Stimulated activated CD8-positive, alpha-beta memory T cell treated with anti-CD3 and anti-CD28 coated beads, Interleukin-2, amount 100 ng/mL, for 1 hour (primary cell): ENCODE measurements around the gene TMEM258.

Experiments used
- DNase-seq, 2 donors: peaks; one replicate each; pipeline ENCODE4 v3.0.0-alpha.2; 2020; ENCODE audit warnings: low read depth in 2 of 2

Gene TMEM258

DNA sequence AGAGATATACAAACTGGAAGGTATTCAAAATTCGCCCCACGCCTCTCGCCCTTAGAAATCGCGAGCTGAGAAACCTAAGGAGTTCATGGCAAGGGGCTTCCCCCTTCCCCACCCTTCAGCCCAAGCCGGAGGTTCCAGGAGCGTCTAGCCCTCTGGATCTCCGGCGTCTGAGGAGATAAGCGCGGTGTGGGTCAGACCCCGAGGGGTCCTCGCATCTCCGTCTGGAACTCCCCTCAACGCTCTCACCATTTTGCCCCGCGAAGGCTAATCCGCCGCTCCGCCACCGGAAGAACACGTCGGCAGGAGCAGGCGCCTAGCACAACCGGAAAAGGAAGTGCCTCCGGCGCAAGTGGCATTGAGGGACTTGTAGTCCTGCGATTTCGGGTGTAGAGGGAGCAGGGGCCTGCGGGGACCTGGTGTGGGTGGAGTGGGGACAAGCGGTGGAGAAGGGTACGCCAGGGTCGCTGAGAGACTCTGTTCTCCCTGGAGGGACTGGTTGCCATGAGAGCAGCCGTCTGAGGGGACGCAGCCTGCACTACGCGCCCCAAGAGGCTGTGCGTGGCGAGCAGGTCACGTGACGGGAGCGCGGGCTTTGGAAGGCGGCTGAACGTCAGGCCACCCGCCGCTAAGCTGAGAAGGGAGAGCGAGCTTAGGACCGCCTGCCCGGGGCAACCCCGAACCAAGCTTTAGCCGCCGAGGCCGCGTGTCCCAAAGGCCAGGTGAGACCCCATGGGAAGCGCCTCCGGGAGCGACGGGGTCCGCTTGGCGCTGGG lies at the start of gene TMEM258, which contains the start of gene FEN1:
TSS of gene TMEM258 (minus strand) at position 290 of the 773 bp plus-strand sequence. CDS start at position 249, 41 bp downstream.
TSS of gene FEN1 (plus strand) at position 602 of the 773 bp plus-strand sequence. CDS start 2,451 bp downstream, outside the sequence.
- DNase-seq: peak; percentile 64 to 78

DNA sequence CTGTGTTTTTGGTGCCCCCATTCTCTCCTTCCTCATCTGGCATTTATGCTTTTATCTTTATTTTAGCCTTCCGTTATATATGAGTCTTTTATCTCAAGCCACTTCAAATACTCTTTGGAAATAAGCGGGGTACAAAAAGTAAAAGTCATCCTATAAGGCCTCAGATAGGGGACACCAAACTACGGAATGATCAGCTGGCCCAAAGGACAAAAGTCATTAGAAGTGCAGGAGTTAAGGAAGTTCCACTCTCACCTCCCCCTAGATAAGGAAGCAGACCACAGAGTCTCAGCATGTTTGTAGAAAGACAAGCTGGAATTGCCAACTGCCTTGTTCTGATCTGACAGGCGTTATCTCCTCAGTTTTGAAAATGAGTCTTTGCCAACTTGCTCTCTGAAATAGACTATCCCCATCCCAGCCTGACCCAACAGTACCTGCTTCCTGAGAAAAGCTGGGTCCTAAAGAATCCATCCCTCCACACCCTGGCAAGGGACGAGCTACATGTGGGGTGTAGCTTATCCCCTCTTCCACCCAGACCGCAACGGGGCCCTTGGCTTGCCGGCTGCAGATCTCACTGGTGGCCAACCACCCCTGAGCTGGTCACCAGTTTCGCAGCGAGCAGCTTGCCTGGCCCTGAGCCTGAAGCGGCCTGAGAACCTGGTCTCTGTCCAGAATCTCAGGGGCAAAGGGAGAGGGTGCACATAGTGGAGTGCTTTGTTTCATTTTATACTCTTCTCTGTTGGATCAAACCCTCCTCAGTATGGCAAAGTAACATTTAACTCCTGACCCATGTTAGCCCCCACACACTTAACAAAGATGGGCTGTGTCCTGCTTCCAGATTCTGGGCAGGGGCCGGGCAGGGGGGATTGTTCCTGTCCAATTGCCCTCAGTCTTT lies 49.5 kb upstream of the TMEM258 start:
- no peak for DNase-seq

DNA sequence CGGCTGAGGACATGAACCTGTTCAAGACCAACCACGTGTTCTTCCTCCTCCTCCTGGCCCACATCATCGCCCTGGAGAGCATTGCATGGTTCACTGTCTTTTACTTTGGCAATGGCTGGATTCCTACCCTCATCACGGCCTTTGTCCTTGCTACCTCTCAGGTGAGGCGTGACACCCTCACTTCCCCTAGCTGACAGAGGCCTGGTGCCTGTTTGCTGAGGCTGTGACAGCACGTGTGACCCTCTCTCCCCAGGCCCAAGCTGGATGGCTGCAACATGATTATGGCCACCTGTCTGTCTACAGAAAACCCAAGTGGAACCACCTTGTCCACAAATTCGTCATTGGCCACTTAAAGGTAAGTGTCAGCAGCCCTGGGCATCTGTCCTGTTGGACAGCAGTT lies 48.0 kb upstream of the TMEM258 start:
- no peak for DNase-seq

DNA sequence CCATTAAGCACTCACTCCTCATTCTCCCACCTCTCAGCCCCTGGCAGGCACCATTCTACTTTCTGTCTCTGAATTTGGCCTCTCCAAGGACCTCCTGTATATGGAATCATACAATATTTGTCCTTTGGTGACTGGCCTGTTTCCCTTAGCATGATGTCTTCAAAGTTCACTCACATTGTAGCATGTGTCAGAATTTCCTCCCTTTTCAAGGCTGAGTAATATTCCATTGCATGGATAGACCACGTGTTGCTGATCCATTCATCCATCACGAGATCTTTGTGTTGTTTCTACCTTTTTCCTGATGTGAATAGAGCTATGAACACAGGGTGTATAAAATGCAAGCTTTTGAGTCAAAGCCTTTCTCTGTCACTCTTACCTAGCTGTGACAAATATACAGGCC lies 47.3 kb upstream of the TMEM258 start:
- DNase-seq: no peak

DNA sequence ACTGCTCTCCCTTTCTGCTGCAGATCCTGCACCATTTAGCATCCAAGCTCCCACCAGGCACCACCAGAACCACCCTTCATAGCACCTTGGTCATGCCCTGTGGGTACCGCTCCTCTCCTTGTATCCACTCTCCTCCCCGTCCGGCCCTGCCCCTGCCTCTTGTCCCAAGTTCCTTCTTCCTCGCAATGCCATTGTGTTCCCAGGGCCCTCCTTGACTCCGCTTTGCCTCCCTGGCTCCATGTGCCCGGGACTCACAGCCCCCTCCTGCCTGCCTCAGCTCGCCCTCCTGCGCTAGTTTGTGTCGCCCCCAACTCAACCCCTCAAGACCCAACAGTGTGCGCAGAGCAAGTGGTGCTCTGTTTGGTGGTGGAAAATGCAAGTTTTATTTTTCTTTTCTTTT lies 46.5 kb upstream of the TMEM258 start:
- no peak for DNase-seq

DNA sequence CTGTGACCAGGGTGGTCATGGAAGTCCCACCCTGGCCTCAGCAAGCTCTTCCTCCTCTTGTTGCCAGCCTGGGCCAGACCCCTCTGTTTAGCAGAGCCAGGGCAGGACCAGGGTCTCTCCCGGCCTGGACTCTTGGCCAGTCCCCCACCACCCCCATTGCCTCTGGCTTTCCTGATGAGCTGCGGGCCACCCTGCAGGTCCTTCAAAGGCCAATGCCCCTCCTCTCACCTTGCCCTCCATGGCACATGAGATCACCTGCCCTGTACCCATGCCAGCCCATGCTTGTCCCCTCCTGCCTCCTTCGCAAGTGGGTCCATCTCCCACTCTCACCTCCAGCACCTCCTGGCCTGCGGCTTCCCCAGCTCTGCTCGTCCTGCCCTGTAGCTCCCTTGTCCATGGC lies 46.1 kb upstream of the TMEM258 start:
- no peak for DNase-seq

DNA sequence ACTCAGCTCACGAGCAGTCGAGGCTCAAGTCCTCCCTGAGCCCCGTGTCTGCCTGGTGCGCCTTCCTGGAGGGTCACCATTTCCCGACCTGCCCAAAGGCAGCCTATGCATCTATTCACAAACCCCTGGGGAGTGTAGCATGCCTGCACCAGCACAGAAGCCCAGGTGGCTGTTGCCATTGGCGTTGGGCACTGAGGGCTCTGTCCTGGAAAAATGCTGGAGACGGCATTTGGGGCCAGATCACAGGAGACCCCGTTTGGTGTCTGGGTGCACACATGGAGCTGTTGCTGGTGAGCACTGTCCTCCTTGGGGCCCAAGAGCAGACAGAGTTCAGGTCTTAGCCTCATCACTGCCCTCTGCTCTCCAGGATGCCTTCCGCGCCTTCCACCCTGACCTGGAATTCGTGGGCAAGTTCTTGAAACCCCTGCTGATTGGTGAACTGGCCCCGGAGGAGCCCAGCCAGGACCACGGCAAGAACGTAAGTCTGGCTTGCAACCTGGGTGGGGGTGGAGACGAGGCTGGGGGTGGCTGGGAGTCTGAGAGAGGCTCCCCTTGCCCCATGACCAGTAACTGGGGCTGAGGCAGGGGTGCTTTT lies 45.1 kb upstream of the TMEM258 start:
- no peak for DNase-seq

DNA sequence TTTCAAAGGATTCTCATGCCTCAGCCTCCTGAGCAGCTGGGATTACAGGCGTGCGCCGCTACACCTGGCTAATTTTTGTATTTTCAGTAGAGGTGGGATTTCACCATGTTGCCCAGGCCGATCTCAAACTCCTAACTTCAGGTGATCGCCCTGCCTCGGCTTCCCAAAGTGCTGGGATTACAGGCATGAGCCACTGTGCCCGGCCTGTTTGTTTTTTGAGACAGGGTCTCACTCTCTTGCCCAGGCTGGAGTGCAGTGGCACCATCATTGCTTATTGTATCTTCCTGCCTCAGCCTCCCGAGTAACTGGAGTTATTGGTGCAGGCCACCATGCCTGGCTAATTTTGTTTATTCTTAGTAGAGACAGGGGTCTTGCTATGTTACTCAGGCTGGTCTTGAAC lies 43.8 kb upstream of the TMEM258 start:
- no peak for DNase-seq

DNA sequence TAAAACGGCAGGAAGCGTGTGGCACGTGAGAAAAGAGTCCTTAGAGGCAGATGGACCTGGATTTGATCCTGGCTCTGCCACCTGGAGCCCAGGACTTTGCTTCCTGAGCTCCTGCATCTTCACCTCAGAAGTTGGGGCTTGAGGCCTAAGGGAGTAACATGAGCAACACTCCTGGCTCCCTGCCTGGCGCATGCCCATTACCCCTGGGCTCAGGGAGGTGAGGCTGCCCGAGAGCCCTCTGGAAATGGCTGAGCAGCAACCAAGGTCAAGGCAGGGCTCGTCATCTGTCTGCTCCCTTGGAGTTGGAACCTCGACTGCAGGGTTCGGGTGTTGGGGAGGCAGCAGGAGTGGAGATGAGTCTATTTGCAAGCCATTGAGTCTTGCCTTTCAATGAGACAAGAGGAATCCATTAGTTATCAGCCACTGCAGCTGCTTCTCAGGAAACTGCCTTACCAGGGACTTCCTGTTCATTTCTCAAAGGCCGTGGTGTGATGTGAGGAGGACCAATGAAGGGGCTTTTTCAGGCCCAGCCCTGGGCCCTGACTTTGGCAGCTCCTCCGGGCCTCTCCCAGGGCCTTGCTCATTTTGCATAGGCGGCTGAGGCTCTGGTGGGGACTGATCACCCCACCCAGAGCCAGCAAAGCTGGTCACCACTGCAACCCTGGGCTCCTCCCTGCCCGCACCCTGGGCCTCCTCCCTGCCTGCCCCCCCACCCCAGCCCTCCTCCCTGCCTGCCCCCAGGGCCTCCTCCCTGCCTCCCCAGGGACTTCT lies 42.1 kb upstream of the TMEM258 start:
- DNase-seq: no peak

DNA sequence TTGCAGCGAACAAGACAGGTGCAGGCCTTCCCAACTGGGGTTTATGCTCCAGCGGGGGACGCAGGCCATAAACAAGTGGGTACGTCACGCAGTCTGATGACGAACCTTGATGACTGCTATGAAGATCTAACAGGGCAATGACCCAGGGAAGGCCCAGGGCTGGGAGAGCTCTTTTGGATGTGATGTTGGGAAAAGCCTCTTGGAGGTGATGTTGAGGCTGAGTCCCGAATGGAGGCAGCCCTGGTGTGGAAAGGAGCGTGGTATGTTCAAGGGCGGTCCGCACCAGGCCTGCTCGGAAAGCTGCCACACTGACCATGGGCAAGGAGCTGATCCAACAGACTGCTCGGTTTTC lies 41.5 kb upstream of the TMEM258 start:
- DNase-seq: no peak

DNA sequence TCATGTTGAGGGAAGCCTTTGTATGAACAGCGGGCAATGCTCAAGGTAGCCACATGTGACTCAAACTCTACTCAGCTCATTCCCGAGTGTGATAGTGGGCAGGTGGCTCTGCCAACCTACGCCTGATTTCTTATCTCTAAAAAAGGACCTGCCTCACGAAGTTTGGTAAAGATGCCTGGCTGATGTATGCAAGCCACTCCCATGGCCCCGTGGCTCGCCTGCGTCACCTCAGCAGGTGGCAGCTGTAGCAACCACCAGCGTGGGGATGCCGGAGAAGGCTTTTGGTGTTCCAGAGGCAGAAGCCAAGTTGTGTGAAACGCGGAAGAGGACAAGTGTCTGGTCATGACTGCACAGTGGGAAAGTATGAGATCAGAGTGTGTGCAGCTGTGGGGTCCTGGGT lies 41.1 kb upstream of the TMEM258 start:
- no peak for DNase-seq

DNA sequence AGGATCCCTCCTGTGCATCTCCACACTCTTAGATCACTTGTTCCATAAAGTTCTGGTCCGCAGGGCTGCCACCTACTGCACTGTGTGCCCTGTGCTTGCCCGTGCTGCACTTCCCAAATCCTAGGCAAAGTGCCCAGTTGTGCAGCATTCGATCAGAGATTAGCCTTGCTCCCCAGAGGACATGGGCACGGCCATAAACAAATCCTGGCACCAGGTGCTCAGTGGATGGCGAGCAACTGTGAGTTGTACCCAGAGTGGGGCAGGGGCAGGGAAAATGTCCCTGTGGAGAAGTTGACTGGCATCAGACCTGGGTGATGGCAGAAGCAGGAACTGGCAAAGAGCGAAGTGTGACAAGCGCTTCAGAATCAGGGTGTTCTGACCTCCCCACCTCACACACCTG lies 40.4 kb upstream of the TMEM258 start:
- DNase-seq: no peak

DNA sequence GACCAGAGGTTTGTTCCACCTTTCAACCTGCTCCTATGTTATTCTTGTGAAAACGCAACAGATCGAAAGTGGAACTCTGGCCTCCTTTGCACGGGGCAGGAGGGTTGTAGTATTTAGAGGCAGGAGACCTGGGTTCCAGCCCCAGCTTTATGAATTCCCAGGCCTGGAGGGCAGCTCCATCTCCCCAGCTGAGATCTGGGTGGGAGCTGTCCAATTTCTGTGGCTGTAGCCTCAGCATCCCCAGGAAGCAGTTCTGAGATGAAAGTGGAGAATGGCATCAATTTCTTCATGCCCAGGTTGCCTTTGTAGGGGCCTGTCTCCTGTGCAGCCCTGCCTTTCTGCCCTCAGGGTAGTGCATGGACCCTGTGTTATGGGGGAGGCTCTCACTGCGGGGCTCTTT lies 39.8 kb upstream of the TMEM258 start:
- no peak for DNase-seq

DNA sequence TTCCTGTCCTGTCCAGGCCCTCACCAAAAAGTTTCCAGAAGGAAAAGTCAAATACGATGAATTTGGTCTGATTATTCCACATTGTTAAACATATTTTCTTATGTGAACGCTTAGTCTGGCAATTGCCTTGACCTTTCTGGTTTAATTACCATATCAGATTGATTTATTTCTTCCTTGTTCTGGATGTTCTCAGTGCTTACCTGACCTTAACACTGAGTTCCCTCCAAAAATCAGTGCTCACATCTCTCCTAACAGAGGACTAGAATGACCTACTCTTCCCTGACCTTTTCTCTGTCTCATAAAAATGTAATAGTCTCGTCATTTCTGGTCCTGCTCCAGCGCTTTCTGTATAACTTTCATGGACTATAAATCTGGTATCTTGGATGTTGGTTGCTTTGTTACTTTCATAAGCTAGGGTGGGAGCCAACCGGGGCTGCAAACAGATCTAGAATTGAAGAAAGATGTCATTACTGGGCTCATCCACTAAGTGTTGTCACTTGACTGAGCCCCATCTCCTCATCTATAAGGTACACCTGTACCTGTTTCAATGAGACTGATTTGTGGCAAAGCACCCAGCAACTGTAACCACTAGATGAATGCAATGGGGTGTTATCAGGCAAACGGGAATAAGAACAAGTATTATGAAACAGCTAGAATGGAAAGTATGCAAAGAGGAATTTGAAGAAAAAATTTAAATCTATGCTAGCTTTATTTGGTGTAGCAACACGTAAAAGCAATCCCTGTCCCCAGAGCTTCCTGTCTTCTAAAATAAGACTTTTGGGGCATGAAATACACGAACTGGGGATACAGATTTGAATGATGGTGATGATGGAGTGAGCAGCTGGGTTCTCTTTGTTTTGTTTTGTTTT lies 38.1 kb upstream of the TMEM258 start:
- no peak for DNase-seq

DNA sequence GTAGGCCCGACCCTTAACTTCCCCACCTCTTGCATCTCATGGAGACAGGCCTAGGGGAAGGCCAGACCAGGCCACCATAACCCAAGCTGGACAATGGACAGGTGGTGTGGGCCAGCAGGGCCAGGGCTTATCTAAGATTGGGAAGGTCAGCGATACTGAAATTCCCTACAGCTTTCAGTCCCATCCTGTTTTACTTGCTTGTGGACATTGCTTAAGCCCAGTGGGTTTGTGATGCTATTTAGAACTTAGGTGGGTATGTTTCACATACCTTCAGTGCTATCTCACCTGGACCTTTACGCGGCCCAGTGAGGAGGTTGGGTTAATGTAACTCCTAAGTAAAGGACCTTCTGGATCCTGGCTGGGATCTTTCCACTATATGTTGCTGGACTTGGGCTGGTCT lies 37.4 kb upstream of the TMEM258 start:
- DNase-seq: no peak

DNA sequence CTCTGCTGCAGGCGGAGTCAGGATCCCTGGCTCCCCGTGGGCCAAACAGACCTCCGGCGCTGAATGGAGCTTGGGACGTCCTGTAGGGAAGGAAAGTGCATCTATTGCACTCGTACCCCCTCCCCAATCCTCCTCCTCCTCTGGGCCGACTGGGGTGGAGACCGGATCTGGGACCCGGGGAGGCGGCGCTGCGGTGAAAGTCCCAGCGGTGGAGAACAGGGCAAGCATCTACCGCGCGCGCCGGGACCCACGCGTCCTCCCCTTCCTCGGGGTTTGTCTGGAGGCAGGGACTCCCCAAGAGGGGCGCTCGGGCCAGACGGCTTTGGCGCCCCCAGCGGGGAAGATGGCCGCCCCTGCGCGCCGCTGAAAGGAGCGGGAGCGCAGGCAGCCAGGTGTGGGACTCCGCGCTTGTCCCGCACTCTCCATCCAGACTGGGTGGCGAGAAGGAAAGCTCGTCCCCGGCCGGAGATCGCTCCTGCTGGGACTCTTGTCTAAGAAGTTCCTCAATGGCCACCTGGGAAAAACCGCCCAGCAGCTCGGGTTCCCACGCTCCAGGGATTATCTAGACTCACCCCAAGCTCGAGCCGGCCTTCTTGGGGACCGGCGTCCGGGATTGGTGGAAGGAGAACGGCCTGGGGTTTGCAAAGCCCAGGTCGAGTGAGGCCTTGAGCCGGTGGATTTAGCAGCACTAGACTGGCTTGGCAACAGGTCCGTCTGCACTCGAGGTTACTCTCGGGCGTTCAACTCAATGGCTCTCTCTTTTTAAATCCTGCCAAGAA lies 36.4 kb upstream of the TMEM258 start:
- DNase-seq: no peak

DNA sequence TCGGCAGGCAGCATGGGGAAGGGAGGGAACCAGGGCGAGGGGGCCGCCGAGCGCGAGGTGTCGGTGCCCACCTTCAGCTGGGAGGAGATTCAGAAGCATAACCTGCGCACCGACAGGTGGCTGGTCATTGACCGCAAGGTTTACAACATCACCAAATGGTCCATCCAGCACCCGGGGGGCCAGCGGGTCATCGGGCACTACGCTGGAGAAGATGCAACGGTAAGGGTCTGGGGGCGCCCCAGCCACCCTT lies 35.9 kb upstream of the TMEM258 start:
- no peak for DNase-seq

DNA sequence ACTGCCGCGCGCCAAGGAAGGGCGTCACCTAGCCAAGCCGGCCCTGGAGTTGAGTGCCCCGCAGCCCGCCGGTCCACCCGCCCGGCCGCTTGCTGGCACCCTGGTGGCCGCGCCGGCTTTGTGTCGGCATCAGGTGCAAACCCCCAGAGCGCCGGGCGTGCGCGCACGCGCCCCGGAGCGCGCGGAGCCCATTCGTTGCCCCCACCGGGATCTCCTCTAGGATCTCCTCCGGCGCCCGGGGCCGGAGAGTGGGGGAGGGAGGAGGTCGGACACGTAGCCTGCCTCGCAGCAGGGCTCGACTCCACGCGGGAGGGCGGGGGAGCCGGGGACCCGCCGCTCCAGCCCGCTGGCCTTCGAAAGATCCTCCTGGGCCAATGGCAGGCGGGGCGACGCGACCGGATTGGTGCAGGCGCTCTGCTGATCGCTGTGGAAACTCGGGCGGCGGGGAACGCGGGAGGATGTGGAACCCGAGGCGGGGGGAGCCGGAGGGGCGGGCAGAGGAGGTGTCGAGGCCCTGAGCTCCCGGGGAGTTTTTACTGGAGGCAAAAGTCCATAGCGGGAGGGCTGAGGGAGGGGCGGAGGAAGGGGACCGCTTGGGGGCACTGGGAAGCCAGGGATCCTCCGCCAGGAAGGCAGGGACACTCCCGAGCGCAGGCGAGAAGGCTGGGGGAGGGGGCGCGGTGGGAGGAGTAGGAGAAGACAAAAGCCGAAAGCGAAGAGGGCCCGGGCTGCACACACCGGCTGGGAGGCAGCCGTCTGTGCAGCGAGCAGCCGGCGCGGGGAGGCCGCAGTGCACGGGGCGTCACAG lies 35.4 kb upstream of the TMEM258 start, which contains the start of gene FADS2:
TSS of gene FADS2 (plus strand) at position 730 of the 808 bp plus-strand sequence. CDS start 91 bp downstream, outside the sequence.
- DNase-seq: peak in 1 of 2 donors; percentile 44

DNA sequence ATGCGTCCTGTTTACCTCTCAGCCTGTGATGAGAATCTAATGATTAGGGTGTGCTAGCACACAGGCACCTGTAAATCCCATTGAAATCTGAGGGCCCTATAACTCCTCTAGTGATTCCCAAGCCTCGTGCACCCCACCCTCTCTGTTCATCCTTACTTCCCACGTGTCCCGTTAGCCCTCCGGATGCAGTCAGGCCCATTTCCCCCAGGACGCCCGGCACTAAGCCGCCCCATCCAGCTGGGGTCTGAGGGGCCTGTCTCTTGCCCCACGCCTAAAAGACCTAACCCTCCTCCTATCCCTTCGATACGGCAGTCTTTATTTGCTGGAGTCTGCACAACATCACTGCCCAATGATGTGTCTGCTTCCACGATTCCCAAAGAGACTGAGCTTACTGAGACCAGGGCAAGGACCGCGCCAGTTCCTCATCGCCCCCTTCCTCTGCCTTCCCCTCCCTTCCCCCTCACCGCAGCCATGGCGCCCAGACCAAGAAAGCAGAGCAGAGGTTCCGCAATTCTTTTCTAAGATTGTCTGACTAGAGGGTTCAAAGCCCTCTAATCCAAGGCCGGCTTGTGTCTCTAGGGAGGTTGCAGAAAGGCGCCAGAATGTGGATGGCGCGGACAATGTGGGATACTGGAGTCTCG lies 34.7 kb upstream of the TMEM258 start:
- DNase-seq: no peak
